Activated CD4-positive, alpha-beta T cell treated with anti-CD3 and anti-CD28 coated beads, Interleukin-2, amount 10 ng/mL, durations not matched to agents 7 days and 5 days (primary cell): ENCODE measurements around the gene PTPN1. TPM values are rescaled to one million over a fixed set of nuclear protein-coding genes. Genes with fewer than 3 reads are reported as not detected.
A peak's percentile ranks its signal among the peaks of the same experiment; 100 is the strongest.

Experiments used
- CTCF ChIA-PET: fragments of 350-600 bp; sonication (Branson Sonifier 250); formaldehyde crosslinking; loops from one replicate; lab custom pipeline; 2021; ENCODE audit warnings: antibody characterized with exemption; lab: Charles Lee
- POLR2A ChIA-PET: fragments of 350-600 bp; sonication (Branson Sonifier 250); formaldehyde crosslinking; loops from one replicate; lab custom pipeline; 2021; ENCODE audit warnings: antibody characterized with exemption; lab: Charles Lee
- DNase-seq: peaks from one replicate; pipeline ENCODE4 v3.0.0-alpha.2; 2020
- H3K27ac Mint-ChIP-seq: one replicate; pipeline ENCODE4 v1.8.0; 2021; ENCODE audit warnings: mild to moderate bottlenecking, moderate library complexity, mixed read lengths
- H3K27me3 Mint-ChIP-seq: one replicate; pipeline ENCODE4 v1.8.0; 2021; ENCODE audit warnings: mixed read lengths
- H3K36me3 Mint-ChIP-seq: one replicate; pipeline ENCODE4 v1.8.0; 2021; ENCODE audit warnings: low read depth, mixed read lengths
- H3K4me1 Mint-ChIP-seq: one replicate; pipeline ENCODE4 v1.8.0; 2021; ENCODE audit warnings: mixed read lengths
- H3K4me3 Mint-ChIP-seq: one replicate; pipeline ENCODE4 v1.8.0; 2021; ENCODE audit warnings: mild to moderate bottlenecking, moderate library complexity, mixed read lengths
- H3K9me3 Mint-ChIP-seq: one replicate; pipeline ENCODE4 v1.8.0; 2021; ENCODE audit warnings: mixed read lengths
- total RNA-seq, 2 experiments: library from RNA; stranded (reverse); gene quantifications; one replicate each; pipeline ENCODE4 v1.2.3, GENCODE V29; 2021

Gene PTPN1
- total RNA-seq, 2 experiments from 2014 or later = 66.4 to 75.3 TPM

DNA sequence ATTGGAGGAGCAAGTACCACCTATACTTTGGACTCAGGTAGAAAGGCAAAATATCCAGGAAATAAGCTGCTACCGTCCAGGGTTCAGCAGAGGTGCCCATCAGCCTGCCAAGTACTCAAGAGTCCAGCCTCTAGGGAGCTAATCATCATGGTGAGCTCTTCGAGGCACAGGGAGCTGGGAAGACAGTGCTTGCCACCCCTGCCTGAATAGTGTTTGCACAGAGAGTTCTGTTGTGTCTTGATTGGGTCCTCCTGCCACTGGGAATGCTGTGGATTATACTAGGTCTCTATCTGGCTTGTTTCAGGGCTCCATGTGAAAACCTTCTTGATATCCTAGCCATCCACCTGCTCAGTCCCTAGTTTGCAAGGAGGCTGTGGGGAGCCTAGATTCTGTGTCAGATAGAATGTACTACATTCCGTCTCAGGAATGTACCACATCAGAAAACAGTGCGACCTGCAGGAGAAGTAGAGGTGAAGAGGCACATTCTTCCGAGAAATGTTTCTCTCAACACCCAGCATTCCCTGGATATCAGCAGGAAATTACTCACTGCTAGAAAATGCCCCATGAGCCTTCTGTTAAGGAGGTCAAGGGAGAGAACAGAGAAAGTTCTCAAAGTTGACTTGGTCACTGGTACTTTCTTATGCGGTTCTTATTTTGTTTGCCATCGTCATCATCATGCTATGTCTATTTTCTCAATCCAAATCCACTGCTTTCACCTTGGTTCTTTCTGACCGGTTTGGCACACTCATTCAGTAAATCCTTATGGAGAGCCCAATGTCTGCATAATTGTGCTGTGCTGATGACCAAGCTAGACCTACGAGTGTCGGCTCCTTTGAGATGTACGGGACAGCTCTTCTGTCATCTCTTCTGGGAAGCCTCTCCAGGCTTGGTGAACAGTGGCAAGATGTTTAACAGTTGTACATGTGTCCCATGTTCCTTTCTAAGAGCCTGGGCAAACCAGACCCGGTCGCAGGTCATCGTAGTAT lies 30.7 kb downstream of the PTPN1 start:
- Mint-ChIP-seq H3K36me3 (peaks cover 54% of the 10 kb centered on the region), H3K9me3 (no peaks in the 10 kb centered on the region), H3K4me3 (no peak overlapping the region), H3K27me3 (no peaks in the 10 kb centered on the region), H3K4me1 (peaks cover 70% of the 10 kb centered on the region), H3K27ac (no peak overlapping the region)
- no peak for DNase-seq
- CTCF ChIA-PET = interaction anchor here (1.0 to 1.6 kb wide), 4 partner anchors 8 to 73 kb away, joined by 3 to 4 read pairs (median 3); no protein-coding TSS in a partner anchor
- POLR2A ChIA-PET = no interaction called here

DNA sequence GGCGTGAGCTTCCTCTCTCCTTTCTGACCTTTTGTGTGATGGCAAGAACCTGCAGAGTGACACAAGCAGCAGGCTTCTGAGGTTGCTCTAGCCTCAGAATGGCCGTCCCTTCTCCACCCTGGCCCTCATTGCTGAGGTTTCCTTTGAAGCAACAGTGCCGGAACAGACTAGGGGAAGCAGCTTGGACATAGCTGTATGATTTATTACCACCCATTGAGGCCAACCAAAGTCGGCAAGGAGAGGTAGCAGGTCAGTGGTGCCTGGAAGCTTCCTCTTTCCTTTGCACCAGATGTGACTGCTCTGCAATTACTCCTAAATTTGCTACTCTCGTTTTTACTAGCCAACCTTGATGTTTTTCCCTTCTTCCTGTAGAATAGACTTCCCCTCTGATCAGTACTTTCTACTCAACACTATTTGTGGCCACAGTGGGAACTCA lies 31.4 kb downstream of the PTPN1 start:
- POLR2A ChIA-PET = no interaction called here
- H3K36me3 Mint-ChIP-seq = peaks cover 53% of the 10 kb centered on the region
- no peak overlapping the region for H3K27ac Mint-ChIP-seq

GRCh38 chr20:50543326-50543725 lies 33.1 kb downstream of the PTPN1 start:
- ChIA-PET CTCF (interaction anchor here (0.6 to 1.5 kb wide), 2 partner anchors 23 to 1675 kb away, joined by 3 to 4 read pairs; no protein-coding TSS in a partner anchor), POLR2A (no interaction called here)
- Mint-ChIP-seq H3K27ac (no peak overlapping the region), H3K4me3 (no peak overlapping the region), H3K27me3 (no peaks in the 10 kb centered on the region), H3K36me3 (peaks cover 54% of the 10 kb centered on the region), H3K9me3 (no peaks in the 10 kb centered on the region), H3K4me1 (peaks cover 77% of the 10 kb centered on the region)
- no peak for DNase-seq

More for the DNA sequence above, 31.4 kb downstream of the PTPN1 start:
- Mint-ChIP-seq H3K4me3 (no peak overlapping the region), H3K4me1 (peaks cover 73% of the 10 kb centered on the region), H3K9me3 (no peaks in the 10 kb centered on the region), H3K27me3 (no peaks in the 10 kb centered on the region)
- CTCF ChIA-PET = interaction anchor here (1.0 to 1.6 kb wide), 5 partner anchors 8 to 74 kb away, joined by 3 to 4 read pairs (median 3); no protein-coding TSS in a partner anchor
- DNase-seq = no peak

DNA sequence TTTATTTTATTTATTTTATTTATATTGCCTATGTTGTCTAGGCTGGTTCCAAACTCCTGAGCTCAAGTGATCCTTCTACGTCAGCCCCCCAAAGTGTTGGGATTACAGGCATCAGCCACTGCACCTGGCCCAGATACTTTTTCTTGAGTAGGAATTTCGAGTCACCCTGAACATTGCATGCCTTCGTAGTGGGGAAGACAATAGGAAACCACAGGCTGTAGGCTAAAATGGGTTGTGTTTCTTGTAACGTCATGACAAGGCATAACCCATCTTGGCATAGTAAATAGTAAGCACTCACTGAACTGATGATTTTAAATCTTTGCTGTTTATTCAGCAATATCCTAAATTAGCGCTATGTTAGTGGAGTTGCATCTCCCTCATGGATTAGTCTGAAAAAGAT lies 34.9 kb downstream of the PTPN1 start:
- ChIA-PET CTCF (interaction anchor here (1.2 to 1.4 kb wide), 2 partner anchors 9 to 81 kb away, joined by 4 to 6 read pairs; no protein-coding TSS in a partner anchor), POLR2A (no interaction called here)
- peaks cover 83% of the 10 kb centered on the region for H3K4me1 Mint-ChIP-seq
- H3K27me3 Mint-ChIP-seq = no peaks in the 10 kb centered on the region
- peak overlapping the region; percentile 88 for H3K27ac Mint-ChIP-seq
- H3K36me3 Mint-ChIP-seq = peaks cover 56% of the 10 kb centered on the region
- H3K9me3 Mint-ChIP-seq = no peaks in the 10 kb centered on the region
- no peak for DNase-seq
- H3K4me3 Mint-ChIP-seq = no peak overlapping the region

- Mint-ChIP-seq H3K4me3 (peak overlapping the region; percentile 72), H3K27ac (peak overlapping the region; percentile 88), H3K9me3 (no peaks in the 10 kb centered on the region), H3K4me1 (peaks cover 66% of the 10 kb centered on the region), H3K27me3 (no peaks in the 10 kb centered on the region), H3K36me3 (peaks cover 46% of the 10 kb centered on the region)
- DNase-seq = peak; percentile 38
- CTCF ChIA-PET = interaction anchor here (0.6 to 1.8 kb wide), 4 partner anchors 17 to 418 kb away, joined by 3 to 7 read pairs (median 4); no protein-coding TSS in a partner anchor
- POLR2A ChIA-PET = no interaction called here
Measured at GRCh38 chr20:50546729-50547314, 36.6 kb downstream of the PTPN1 start.

DNA sequence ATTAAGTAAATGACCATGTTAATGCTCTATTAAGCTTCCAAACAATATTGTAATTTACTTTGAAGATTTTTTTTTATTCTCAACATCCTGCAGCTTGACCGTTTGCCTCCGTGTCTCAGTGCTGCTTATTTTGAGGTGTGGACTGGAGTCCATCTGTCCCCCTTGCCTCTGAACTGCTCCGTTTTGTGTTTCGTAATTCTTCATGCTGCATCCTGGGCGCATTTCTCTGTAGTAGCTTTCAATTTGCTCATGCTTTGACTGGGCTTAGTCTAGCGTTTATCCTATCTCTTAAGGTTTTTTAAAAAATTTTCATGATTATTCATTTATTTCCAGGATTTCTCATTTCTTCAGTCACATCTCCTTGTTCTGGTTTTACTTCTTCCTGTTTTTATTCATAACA lies 37.8 kb downstream of the PTPN1 start:
- no peak overlapping the region for H3K4me3 Mint-ChIP-seq
- no peaks in the 10 kb centered on the region for H3K27me3 Mint-ChIP-seq
- ChIA-PET POLR2A (no interaction called here), CTCF (interaction anchor here (0.7 to 2.1 kb wide), 6 partner anchors 14 to 247 kb away, joined by 3 to 7 read pairs (median 4); partner anchors contain the start of gene BCAS4)
- H3K9me3 Mint-ChIP-seq = no peaks in the 10 kb centered on the region
- peaks cover 38% of the 10 kb centered on the region for H3K36me3 Mint-ChIP-seq
- peaks cover 55% of the 10 kb centered on the region for H3K4me1 Mint-ChIP-seq
- DNase-seq = no peak
- H3K27ac Mint-ChIP-seq = peak overlapping the region; percentile 86

DNA sequence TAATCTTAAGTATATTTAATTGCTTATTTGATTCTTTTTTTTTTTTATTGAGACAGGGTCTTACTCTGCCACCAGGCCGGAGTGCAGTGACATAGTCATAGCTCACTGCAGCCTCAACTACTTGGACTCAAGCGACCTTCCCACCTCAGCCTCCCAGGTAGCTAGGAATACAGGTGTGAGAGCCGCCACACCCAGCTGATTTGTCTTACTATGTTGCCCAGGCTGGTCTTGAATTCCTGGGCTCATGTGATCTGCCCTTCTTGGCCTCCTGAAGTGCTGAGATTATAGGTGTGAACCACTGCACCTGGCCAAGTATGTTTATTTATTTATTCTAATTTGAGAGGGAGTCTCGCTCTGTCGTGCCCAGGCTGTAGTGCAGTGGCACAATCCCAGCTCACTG lies 38.2 kb downstream of the PTPN1 start:
- H3K4me1 Mint-ChIP-seq = peaks cover 52% of the 10 kb centered on the region

DNA sequence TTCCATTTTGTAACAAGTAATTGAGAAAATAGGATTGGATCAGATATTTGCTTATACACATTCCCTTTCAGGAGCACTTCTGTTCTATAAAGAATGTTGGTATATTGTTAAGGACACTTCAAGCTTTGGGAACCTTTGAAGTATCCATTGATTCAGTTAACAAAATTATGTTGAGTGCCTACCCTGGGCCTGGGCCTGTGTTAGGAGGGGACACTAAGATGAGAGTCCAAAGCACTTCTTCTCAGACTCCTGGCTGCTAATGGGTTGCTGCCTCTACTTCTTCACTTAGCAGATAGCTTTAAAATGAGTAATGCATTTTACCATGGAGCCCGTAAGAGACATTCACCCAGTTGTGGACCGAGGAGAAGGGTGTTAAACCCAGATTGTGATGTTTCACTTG lies 40.3 kb downstream of the PTPN1 start:
- Mint-ChIP-seq H3K36me3 (peaks cover 29% of the 10 kb centered on the region), H3K4me3 (no peak overlapping the region), H3K4me1 (peaks cover 40% of the 10 kb centered on the region), H3K27me3 (no peaks in the 10 kb centered on the region), H3K9me3 (no peaks in the 10 kb centered on the region), H3K27ac (peak overlapping the region; percentile 70)
- ChIA-PET CTCF (interaction anchor here (0.7 to 4.0 kb wide), 7 partner anchors 11 to 41 kb away, joined by 3 to 13 read pairs (median 4); partner anchors contain the start of gene PTPN1), POLR2A (interaction anchor here (0.6 kb wide), 1 partner anchor 199 kb away, joined by 6 read pairs; no protein-coding TSS in a partner anchor)
- DNase-seq = no peak

More for the DNA sequence above, 38.2 kb downstream of the PTPN1 start:
- DNase-seq = no peak
- peak overlapping the region; percentile 86 for H3K27ac Mint-ChIP-seq
- ChIA-PET CTCF (interaction anchor here (0.7 to 2.1 kb wide), 10 partner anchors 11 to 247 kb away, joined by 3 to 7 read pairs (median 4); partner anchors contain the start of gene BCAS4), POLR2A (no interaction called here)
- H3K4me3 Mint-ChIP-seq = no peak overlapping the region
- H3K36me3 Mint-ChIP-seq = peaks cover 36% of the 10 kb centered on the region
- H3K27me3 Mint-ChIP-seq = no peaks in the 10 kb centered on the region
- H3K9me3 Mint-ChIP-seq = no peaks in the 10 kb centered on the region

DNA sequence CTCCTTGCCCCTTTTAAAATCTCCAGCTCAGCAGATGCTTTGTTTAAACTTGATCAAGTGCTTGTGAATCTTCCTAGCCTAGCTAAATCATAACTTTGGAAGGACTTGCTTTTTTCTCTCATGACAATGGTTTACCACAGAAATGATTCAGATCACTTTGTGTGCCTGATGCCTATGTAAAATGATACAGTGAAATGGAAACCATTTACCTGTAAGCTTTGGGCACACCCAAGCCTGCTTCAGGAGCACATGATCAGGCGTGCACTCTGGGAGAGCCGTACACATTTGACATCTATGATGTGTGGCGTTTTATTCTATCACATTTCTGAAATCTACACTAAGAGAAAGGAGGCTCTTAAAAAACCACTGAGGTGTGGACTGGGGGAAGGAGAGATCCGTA lies 41.1 kb downstream of the PTPN1 start:
- Mint-ChIP-seq H3K4me3 (peak overlapping the region; percentile 12), H3K36me3 (peaks cover 31% of the 10 kb centered on the region), H3K4me1 (peaks cover 35% of the 10 kb centered on the region), H3K9me3 (no peaks in the 10 kb centered on the region), H3K27me3 (no peaks in the 10 kb centered on the region), H3K27ac (peak overlapping the region; percentile 70)
- DNase-seq = peak; percentile 56
- ChIA-PET POLR2A (no interaction called here), CTCF (interaction anchor here (0.7 to 4.0 kb wide), 6 partner anchors 10 to 42 kb away, joined by 3 to 13 read pairs (median 4); partner anchors contain the start of gene PTPN1)

DNA sequence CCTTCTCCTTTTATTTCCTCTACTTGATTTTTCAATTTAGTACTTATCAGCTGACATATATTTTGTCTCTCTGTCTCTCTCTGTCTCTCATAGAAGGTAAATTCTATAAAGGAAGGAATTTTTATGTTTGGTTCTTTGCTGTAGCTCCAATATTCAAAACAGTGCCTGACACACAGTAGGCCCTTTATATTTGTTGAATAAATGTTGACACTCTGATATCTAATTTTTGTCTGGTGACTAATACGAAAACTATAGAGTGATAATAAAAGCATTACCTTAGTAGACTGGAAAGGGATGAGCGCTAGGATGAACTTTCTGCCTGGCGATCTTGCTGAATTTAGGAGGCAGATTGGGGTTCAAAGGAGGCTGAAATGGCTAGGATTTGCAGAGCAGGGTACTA lies 42.8 kb downstream of the PTPN1 start:
- no peaks in the 10 kb centered on the region for H3K9me3 Mint-ChIP-seq
- H3K36me3 Mint-ChIP-seq = peaks cover 26% of the 10 kb centered on the region
- no peak for DNase-seq
- ChIA-PET POLR2A (no interaction called here), CTCF (interaction anchor here (0.9 to 4.0 kb wide), 5 partner anchors 8 to 27 kb away, joined by 3 to 13 read pairs (median 6); no protein-coding TSS in a partner anchor)
- H3K4me1 Mint-ChIP-seq = peaks cover 20% of the 10 kb centered on the region
- H3K27me3 Mint-ChIP-seq = no peaks in the 10 kb centered on the region
- no peak overlapping the region for H3K4me3 Mint-ChIP-seq
- no peak overlapping the region for H3K27ac Mint-ChIP-seq

DNA sequence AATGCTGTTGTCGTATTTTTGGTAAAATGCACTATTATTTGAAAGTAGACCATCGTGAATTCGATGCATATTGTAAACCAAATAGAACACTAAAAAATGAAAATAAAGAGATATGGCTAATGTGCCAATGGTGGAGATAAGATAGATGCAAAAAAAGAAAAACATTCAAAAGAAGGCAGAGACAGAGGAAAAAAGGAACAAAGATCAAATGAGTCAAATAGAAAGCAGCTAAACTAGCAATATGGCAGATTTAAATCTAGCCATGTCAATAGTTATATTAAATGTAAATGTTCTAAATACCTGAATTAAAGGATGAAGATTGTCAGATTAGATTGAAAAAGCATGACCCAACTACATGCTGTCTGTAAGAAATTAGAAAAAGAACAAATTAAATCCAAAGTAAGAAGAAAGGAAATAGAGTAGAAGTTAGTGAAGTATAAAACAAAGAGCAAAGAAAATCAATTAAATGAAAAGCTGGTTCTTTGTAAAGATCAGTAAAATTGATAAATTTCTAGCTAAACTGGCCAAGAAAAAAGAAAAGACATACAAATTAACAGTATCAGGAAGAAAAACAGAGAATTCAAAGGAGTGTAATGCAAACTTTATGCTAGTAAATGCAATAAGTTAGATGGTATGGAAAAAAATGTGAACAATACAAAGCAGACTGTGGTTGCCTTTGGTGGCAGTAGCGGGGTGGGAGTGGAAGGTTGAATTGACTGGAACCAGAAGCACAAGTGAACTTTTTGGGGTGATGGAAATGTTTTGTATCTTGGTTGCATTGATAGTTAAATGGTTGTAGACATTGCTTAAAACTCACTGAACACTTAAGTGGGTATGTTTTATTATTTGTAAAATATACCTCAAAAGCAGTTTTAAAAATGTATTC lies 44.8 kb downstream of the PTPN1 start:
- no peak overlapping the region for H3K4me3 Mint-ChIP-seq
- DNase-seq = no peak
- H3K36me3 Mint-ChIP-seq = peaks cover 25% of the 10 kb centered on the region
- H3K27me3 Mint-ChIP-seq = no peaks in the 10 kb centered on the region
- H3K4me1 Mint-ChIP-seq = peaks cover 18% of the 10 kb centered on the region
- POLR2A ChIA-PET = interaction anchor here (0.7 kb wide), 1 partner anchor 16 kb away, joined by 4 read pairs; no protein-coding TSS in a partner anchor
- CTCF ChIA-PET = interaction anchor here (1.8 kb wide), 1 partner anchor 10 kb away, joined by 6 read pairs; no protein-coding TSS in a partner anchor
- H3K9me3 Mint-ChIP-seq = no peaks in the 10 kb centered on the region
- H3K27ac Mint-ChIP-seq = no peak overlapping the region
